ENCODE measurements around the gene GLRX5. TPM values are rescaled to one million over a fixed set of nuclear protein-coding genes. Genes with fewer than 3 reads are reported as not detected.
"Not testable (repeated sequence)": the region's sequence is repeated elsewhere in the genome, so short reads cannot be mapped to it uniquely, and the experiment has no call there.

GLRX5 gene
- total RNA-seq, 1 donor from 2014 or later: 23.7 TPM

GRCh38 chr14:95505030-95505589 lies 29.7 kb upstream of the GLRX5 start:
- TF ChIP-seq CTCF (IDR thresholded peaks at IDR 0.05): no peak
- peak overlapping the region; percentile 2 for H3K27ac ChIP-seq
- DNase-seq (no peak), ATAC-seq (no peak)
- intact Hi-C loops (cut with DNase I): no loop called here
- H3K27me3 ChIP-seq (ENCODE audit: low read depth): no peaks in the 10 kb centered on the region
- peaks cover 43% of the 10 kb centered on the region for H3K4me1 ChIP-seq
- H3K4me3 ChIP-seq: no peak overlapping the region
- H3K9me3 ChIP-seq: no peaks in the 10 kb centered on the region
- H3K36me3 ChIP-seq: peaks cover 8% of the 10 kb centered on the region

GRCh38 chr14:95507174-95507573 lies 27.7 kb upstream of the GLRX5 start:
- Histone ChIP-seq H3K4me3 (no peak overlapping the region), H3K4me1 (peaks cover 49% of the 10 kb centered on the region), H3K36me3 (no peaks in the 10 kb centered on the region), H3K27me3 (ENCODE audit: low read depth) (no peaks in the 10 kb centered on the region), H3K27ac (peak overlapping the region; percentile 39), H3K9me3 (no peaks in the 10 kb centered on the region)
- TF ChIP-seq CTCF (IDR thresholded peaks at IDR 0.05): no peak
- ATAC-seq: peak; percentile 84 to 85
- peak; percentile 66 for DNase-seq
- intact Hi-C loops (cut with DNase I): no loop called here

GRCh38 chr14:95507701-95508103 lies 27.1 kb upstream of the GLRX5 start:
- peaks cover 44% of the 10 kb centered on the region for H3K4me1 ChIP-seq
- H3K9me3 ChIP-seq: no peaks in the 10 kb centered on the region
- H3K27ac ChIP-seq: peak overlapping the region; percentile 39
- no peak for TF ChIP-seq CTCF (IDR thresholded peaks at IDR 0.05)
- intact Hi-C loops (cut with DNase I): no loop called here
- DNase-seq (no peak), ATAC-seq (peak; percentile 11 to 41)
- H3K27me3 ChIP-seq (ENCODE audit: low read depth): no peaks in the 10 kb centered on the region
- H3K4me3 ChIP-seq: no peak overlapping the region
- no peaks in the 10 kb centered on the region for H3K36me3 ChIP-seq

- intact Hi-C loops (cut with DNase I): no loop called here
- H3K27me3 ChIP-seq (ENCODE audit: low read depth): no peaks in the 10 kb centered on the region
- no peaks in the 10 kb centered on the region for H3K36me3 ChIP-seq
- H3K27ac ChIP-seq: no peak overlapping the region
- TF ChIP-seq CTCF (IDR thresholded peaks at IDR 0.05): no peak
- H3K4me1 ChIP-seq: peaks cover 46% of the 10 kb centered on the region
- H3K4me3 ChIP-seq: no peak overlapping the region
- DNase-seq (no peak), ATAC-seq (no peak)
- no peaks in the 10 kb centered on the region for H3K9me3 ChIP-seq
Measured at GRCh38 chr14:95508377-95508776, 26.5 kb upstream of the GLRX5 start.

GRCh38 chr14:95509495-95509894 lies 25.4 kb upstream of the GLRX5 start:
- H3K36me3 ChIP-seq: no peaks in the 10 kb centered on the region
- H3K27ac ChIP-seq: no peak overlapping the region
- no peaks in the 10 kb centered on the region for H3K9me3 ChIP-seq
- H3K4me3 ChIP-seq: no peak overlapping the region
- TF ChIP-seq CTCF (IDR thresholded peaks at IDR 0.05): no peak
- no peak for DNase-seq
- intact Hi-C loops (cut with DNase I): no loop called here
- no peak for ATAC-seq
- H3K4me1 ChIP-seq: peaks cover 52% of the 10 kb centered on the region
- no peaks in the 10 kb centered on the region for H3K27me3 ChIP-seq (ENCODE audit: low read depth)

GRCh38 chr14:95510344-95510743 lies 24.5 kb upstream of the GLRX5 start:
- DNase-seq; ATAC-seq; H3K36me3 ChIP-seq; H3K4me3 ChIP-seq; H3K27me3 ChIP-seq (ENCODE audit: low read depth); H3K9me3 ChIP-seq; intact Hi-C loops (cut with DNase I); H3K27ac ChIP-seq: not testable (repeated sequence)
- peaks cover 59% of the 10 kb centered on the region for H3K4me1 ChIP-seq

Data from lower lobe of right lung (tissue), 2 donors.